Measurements from ENCODE around the gene FIBP. TPM values are rescaled to one million over a fixed set of nuclear protein-coding genes. Genes with fewer than 3 reads are reported as not detected.

Gene FIBP
- polyA plus RNA-seq, 1 donor from 2014 or later = 248 TPM

- peak overlapping the region; percentile 90 for H3K4me2 ChIP-seq (ENCODE audit: low read length)
- H3K9me3 ChIP-seq (ENCODE audit: low read length) = no peaks in the 10 kb centered on the region
- no peak overlapping the region for H2AFZ ChIP-seq (ENCODE audit: low read depth, low read length)
- no peak for TF ChIP-seq MXI1 (conservative IDR thresholded peaks at IDR 0.05; ENCODE audit: poor library complexity, severe bottlenecking)
- no peak for TF ChIP-seq EZH2 (IDR thresholded peaks at IDR 0.05; ENCODE audit: borderline replicate concordance, insufficient read depth, low read length, poor library complexity, severe bottlenecking)
- TF ChIP-seq RAD21 (conservative IDR thresholded peaks at IDR 0.05) = no peak
- TF ChIP-seq SMC3 (conservative IDR thresholded peaks at IDR 0.05; ENCODE audit: poor library complexity) = no peak
- peaks cover 48% of the 10 kb centered on the region for H4K20me1 ChIP-seq (ENCODE audit: insufficient read depth)
- peaks cover 5% of the 10 kb centered on the region for H3F3A ChIP-seq (ENCODE audit: insufficient read depth, low read length, poor library complexity, severe bottlenecking)
- H3K36me3 ChIP-seq (ENCODE audit: insufficient read depth, low read length) = peaks cover 5% of the 10 kb centered on the region
- peaks cover 40% of the 10 kb centered on the region for H3K79me2 ChIP-seq (replicated peaks; ENCODE audit: insufficient read depth, low read length)
- no peak overlapping the region for H3K27ac ChIP-seq (ENCODE audit: low read length)
- peak overlapping the region; percentile 91 for H3K9ac ChIP-seq (ENCODE audit: low read length)
- H3K4me3 ChIP-seq (ENCODE audit: low read length) = peak overlapping the region; percentile 100
- no peaks in the 10 kb centered on the region for H3K27me3 ChIP-seq (ENCODE audit: insufficient read depth, low read depth, low read length)
- no peaks in the 10 kb centered on the region for H3K9me2 ChIP-seq (ENCODE audit: insufficient read depth, low read length)
These were observed 32.3 kb downstream of the FIBP start for GRCh38 chr11:65855927-65856363.

- Histone ChIP-seq H2AFZ (ENCODE audit: low read depth, low read length) (no peak overlapping the region), H3K27me3 (ENCODE audit: insufficient read depth, low read depth, low read length) (no peaks in the 10 kb centered on the region), H3K27ac (ENCODE audit: low read length) (no peak overlapping the region), H3K9ac (ENCODE audit: low read length) (no peak overlapping the region), H3K9me3 (ENCODE audit: low read length) (no peaks in the 10 kb centered on the region), H3K4me3 (ENCODE audit: low read length) (peak overlapping the region; percentile 100), H3K79me2 (replicated peaks; ENCODE audit: insufficient read depth, low read length) (peaks cover 38% of the 10 kb centered on the region), H3K36me3 (ENCODE audit: insufficient read depth, low read length) (peaks cover 5% of the 10 kb centered on the region), H3K9me2 (ENCODE audit: insufficient read depth, low read length) (no peaks in the 10 kb centered on the region), H3K4me2 (ENCODE audit: low read length) (peak overlapping the region; percentile 90), H4K20me1 (ENCODE audit: insufficient read depth) (peaks cover 48% of the 10 kb centered on the region), H3F3A (ENCODE audit: insufficient read depth, low read length, poor library complexity, severe bottlenecking) (peaks cover 5% of the 10 kb centered on the region)
- TF ChIP-seq POLR2AphosphoS5 (IDR thresholded peaks at IDR 0.05) (peak; percentile 1), TAF1 (IDR thresholded peaks at IDR 0.05; ENCODE audit: low read depth) (no peak), SMC3 (conservative IDR thresholded peaks at IDR 0.05; ENCODE audit: poor library complexity) (no peak)
These were observed 33.1 kb downstream of the FIBP start for GRCh38 chr11:65854852-65855837.

GRCh38 chr11:65854161-65854592 is 34.1 kb downstream of the FIBP start:
- TF ChIP-seq REST (IDR thresholded peaks at IDR 0.05; ENCODE audit: borderline replicate concordance) = no peak
- TF ChIP-seq POLR2AphosphoS5 (IDR thresholded peaks at IDR 0.05) = peak; percentile 12
- no peak for TF ChIP-seq CTCF (IDR thresholded peaks at IDR 0.05; ENCODE audit: poor library complexity, severe bottlenecking)
- TF ChIP-seq EZH2 (IDR thresholded peaks at IDR 0.05; ENCODE audit: borderline replicate concordance, insufficient read depth, low read length, poor library complexity, severe bottlenecking) = no peak
- no peak for TF ChIP-seq MXI1 (conservative IDR thresholded peaks at IDR 0.05; ENCODE audit: poor library complexity, severe bottlenecking)
- Histone ChIP-seq H4K20me1 (ENCODE audit: insufficient read depth) (peaks cover 48% of the 10 kb centered on the region), H2AFZ (ENCODE audit: low read depth, low read length) (no peak overlapping the region), H3K9me3 (ENCODE audit: low read length) (no peaks in the 10 kb centered on the region), H3K9ac (ENCODE audit: low read length) (no peak overlapping the region), H3K4me2 (ENCODE audit: low read length) (no peak overlapping the region), H3K27ac (ENCODE audit: low read length) (no peak overlapping the region), H3K79me2 (replicated peaks; ENCODE audit: insufficient read depth, low read length) (peaks cover 38% of the 10 kb centered on the region), H3K4me3 (ENCODE audit: low read length) (no peak overlapping the region), H3K9me2 (ENCODE audit: insufficient read depth, low read length) (no peaks in the 10 kb centered on the region), H3K27me3 (ENCODE audit: insufficient read depth, low read depth, low read length) (no peaks in the 10 kb centered on the region), H3K36me3 (ENCODE audit: insufficient read depth, low read length) (peaks cover 5% of the 10 kb centered on the region), H3F3A (ENCODE audit: insufficient read depth, low read length, poor library complexity, severe bottlenecking) (peaks cover 5% of the 10 kb centered on the region)

Measured in neural cell (in vitro differentiated cells).